HFFc6 (cell line): Measurements from ENCODE around the gene CEPT1. TPM values are rescaled to one million over a fixed set of nuclear protein-coding genes. Genes with fewer than 3 reads are reported as not detected.

Source experiments
- DNase-seq: peaks from one replicate; pipeline ENCODE4 v3.0.0-alpha.2; 2018
- H3K27ac Mint-ChIP-seq: 2 replicates; pipeline ENCODE4 v1.8.0; 2020; ENCODE audit warnings: mild to moderate bottlenecking, mixed read lengths
- H3K27me3 Mint-ChIP-seq: 2 replicates; pipeline ENCODE4 v1.8.0; 2021; ENCODE audit warnings: mild to moderate bottlenecking, moderate library complexity, mixed read lengths; ENCODE audit not compliant: insufficient read depth
- H3K36me3 Mint-ChIP-seq: 2 replicates; pipeline ENCODE4 v1.8.0; 2021; ENCODE audit warnings: low read depth, mixed read lengths
- H3K4me1 Mint-ChIP-seq: 2 replicates; pipeline ENCODE4 v1.8.0; 2020; ENCODE audit warnings: low read depth, mixed read lengths
- H3K4me3 Mint-ChIP-seq: 2 replicates; pipeline ENCODE4 v1.8.0; 2020; ENCODE audit warnings: mild to moderate bottlenecking, moderate library complexity, mixed read lengths
- H3K9me3 Mint-ChIP-seq: 2 replicates; pipeline ENCODE4 v1.8.0; 2020; ENCODE audit warnings: mild to moderate bottlenecking, mixed read lengths
- total RNA-seq, 6 experiments: library from RNA; stranded (reverse); fragmentation: NEBNext Ultra II Directional; extraction: Animal tissue kit (Norgen Biotek cat#: 25700); gene quantifications; 2 replicates in 1 of 6; 3 replicates in 5 of 6; pipeline ENCODE4 v1.2.3, GENCODE V29; 2021
- TF ChIP-seq, protein P1 (sequence below): fragments of 200-600 bp; sonication (generic); IDR thresholded peaks from 2 replicates; pipeline ENCODE4 v1.5.0; 2021; ENCODE audit warnings: antibody characterized with exemption, mild to moderate bottlenecking

CEPT1 gene
- total RNA-seq, 6 experiments from 2014 or later = 26.5 to 38.9 (median 33.5) TPM

DNA sequence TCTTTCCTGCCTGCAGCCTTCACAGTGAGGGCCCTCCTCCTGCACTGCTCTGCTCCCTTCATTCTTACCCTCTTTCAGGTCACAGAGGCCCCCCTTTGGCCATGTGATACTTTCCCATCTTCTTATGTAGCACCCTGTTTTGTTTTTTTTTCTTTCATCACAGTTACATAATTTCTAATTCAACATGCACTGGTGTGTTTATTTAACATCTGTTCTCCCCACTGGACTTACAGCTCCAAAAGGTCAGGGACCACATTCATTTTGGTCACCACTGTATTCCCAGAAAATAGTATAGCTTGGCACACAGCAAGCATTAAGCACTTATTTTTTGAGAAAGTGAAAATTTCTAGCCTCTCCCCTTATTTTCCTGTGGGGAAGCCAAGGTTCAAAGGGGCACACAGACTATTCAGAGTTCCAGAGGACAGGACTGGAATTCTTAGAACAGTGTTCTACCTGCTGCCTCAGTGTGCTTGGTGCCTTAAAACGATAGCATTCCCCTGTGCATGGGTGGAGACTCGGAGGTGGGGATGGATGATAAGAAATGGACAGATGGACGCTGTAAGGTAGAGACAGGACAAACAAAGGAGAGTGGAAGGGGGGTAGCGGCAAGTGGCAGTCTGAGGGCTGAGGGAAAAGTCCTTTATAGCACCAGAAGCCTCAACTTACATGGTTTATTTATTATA, 55.1 kb downstream of the CEPT1 start:
- no peak overlapping the region for H3K27ac Mint-ChIP-seq
- DNase-seq = no peak
- TF ChIP-seq, protein P1, sequence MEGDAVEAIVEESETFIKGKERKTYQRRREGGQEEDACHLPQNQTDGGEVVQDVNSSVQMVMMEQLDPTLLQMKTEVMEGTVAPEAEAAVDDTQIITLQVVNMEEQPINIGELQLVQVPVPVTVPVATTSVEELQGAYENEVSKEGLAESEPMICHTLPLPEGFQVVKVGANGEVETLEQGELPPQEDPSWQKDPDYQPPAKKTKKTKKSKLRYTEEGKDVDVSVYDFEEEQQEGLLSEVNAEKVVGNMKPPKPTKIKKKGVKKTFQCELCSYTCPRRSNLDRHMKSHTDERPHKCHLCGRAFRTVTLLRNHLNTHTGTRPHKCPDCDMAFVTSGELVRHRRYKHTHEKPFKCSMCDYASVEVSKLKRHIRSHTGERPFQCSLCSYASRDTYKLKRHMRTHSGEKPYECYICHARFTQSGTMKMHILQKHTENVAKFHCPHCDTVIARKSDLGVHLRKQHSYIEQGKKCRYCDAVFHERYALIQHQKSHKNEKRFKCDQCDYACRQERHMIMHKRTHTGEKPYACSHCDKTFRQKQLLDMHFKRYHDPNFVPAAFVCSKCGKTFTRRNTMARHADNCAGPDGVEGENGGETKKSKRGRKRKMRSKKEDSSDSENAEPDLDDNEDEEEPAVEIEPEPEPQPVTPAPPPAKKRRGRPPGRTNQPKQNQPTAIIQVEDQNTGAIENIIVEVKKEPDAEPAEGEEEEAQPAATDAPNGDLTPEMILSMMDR = no peak
- no peak overlapping the region for H3K4me3 Mint-ChIP-seq
- H3K27me3 Mint-ChIP-seq = peaks cover 4% of the 10 kb centered on the region
- H3K36me3 Mint-ChIP-seq = no peaks in the 10 kb centered on the region
- peaks cover 51% of the 10 kb centered on the region for H3K4me1 Mint-ChIP-seq
- no peaks in the 10 kb centered on the region for H3K9me3 Mint-ChIP-seq

DNA sequence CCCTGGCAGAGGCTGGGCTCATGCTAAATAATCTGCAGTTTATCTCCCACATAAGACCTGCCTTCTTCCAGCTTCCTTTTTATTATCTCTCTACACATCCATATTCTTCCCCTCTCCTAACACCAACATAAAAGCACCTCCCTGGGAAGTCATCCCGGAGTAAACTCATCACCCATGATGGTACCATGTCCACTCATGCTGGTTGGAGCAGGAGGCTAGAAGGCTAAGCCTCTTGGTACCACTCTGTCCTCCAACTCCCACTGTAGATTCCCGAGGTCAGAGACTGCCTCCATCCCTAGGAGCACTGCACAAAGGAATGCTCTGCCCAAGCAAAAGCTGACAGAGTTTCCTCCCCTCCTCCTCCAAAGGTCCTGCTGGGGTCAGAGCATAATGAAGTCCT, 56.2 kb downstream of the CEPT1 start:
- no peaks in the 10 kb centered on the region for H3K36me3 Mint-ChIP-seq
- H3K4me3 Mint-ChIP-seq = no peak overlapping the region
- H3K27ac Mint-ChIP-seq = no peak overlapping the region
- TF ChIP-seq, protein P1 = no peak
- peaks cover 4% of the 10 kb centered on the region for H3K27me3 Mint-ChIP-seq
- DNase-seq = no peak
- H3K9me3 Mint-ChIP-seq = no peaks in the 10 kb centered on the region
- peaks cover 41% of the 10 kb centered on the region for H3K4me1 Mint-ChIP-seq

DNA sequence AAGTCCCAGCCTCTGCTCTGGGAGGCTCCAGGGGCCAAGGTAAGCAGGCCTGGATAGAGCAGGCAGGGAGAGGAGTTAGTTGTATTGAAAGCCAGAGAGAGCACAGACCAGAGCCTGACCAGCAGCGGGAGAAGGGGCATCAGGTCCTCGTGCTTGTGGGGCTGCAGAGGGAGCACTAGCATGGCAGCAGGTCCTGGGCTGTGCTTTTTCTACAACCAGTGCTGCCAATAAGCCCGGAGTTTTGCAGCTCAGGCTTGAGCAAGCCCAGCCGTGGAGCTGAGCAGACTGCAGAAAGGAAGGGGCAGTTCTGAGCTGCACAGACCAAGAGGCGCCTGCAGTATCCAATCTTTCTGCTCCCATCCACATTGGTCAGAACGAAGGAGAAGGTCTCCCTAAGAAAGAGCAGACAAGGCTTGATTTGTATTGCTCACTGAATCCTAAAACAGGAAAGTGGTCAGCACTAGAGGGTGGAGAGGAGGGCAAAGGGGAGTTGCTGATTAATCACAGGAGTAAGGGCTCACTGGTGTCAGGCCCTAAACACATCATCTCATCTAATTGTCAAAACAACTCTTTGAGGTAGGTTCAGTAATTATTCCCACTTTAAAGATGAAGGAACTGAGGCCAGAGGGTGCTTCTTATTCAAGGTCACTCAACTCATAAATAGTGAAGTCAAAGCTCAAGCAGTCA, 57.7 kb downstream of the CEPT1 start:
- Mint-ChIP-seq H3K27ac (no peak overlapping the region), H3K9me3 (no peaks in the 10 kb centered on the region), H3K4me1 (peaks cover 25% of the 10 kb centered on the region), H3K4me3 (no peak overlapping the region), H3K36me3 (no peaks in the 10 kb centered on the region), H3K27me3 (peaks cover 4% of the 10 kb centered on the region)
- DNase-seq = no peak
- TF ChIP-seq, protein P1 = peak; percentile 56

DNA sequence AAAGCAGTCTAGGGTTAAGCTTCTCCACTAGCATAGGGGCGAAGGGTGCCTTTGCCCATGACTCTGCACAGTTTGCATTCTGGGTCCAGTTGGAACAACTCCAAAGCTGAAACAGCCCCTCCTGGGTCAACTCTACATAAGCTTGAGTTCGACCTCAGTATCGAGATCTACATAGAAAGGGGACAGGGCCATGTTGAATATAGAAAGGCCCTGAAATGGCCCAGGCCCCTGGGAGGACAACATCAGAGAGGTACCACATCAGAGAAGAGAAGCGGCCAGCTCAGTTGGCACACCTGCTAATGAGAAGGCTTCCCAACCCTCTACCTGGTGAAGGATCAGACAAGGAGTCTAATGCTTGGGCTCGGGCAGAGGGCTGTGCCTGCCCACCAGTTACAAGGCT, 58.8 kb downstream of the CEPT1 start:
- Mint-ChIP-seq H3K27ac (no peak overlapping the region), H3K4me1 (peaks cover 14% of the 10 kb centered on the region), H3K36me3 (no peaks in the 10 kb centered on the region), H3K9me3 (no peaks in the 10 kb centered on the region), H3K27me3 (peaks cover 4% of the 10 kb centered on the region), H3K4me3 (no peak overlapping the region)
- no peak for DNase-seq
- TF ChIP-seq, protein P1 = no peak

DNA sequence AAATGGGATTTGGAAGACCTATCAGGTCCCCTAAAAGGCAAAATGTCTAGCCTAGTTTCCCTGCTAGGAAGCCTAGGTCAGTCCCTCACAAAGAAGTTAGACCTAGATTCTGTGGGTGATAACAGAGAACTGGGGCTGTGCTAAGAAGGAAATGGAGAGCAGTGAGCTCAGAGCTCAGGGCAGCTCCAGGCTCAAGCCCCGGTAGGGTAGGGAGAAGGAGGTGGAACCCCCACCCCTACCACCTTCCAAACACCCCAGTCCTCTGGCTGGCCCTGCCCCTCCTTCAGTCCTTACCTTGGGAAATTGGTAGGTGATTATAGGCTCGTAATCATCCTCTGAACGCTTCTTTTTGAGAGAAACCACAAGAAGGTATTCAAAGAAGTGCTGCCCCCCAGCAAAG, 59.3 kb downstream of the CEPT1 start:
- TF ChIP-seq, protein P1 = no peak
- H3K9me3 Mint-ChIP-seq = no peaks in the 10 kb centered on the region

More for the DNA sequence above, 59.3 kb downstream of the CEPT1 start:
- H3K36me3 Mint-ChIP-seq = no peaks in the 10 kb centered on the region
- no peak for DNase-seq
- peaks cover 1% of the 10 kb centered on the region for H3K27me3 Mint-ChIP-seq
- peaks cover 10% of the 10 kb centered on the region for H3K4me1 Mint-ChIP-seq
- no peak overlapping the region for H3K4me3 Mint-ChIP-seq
- no peak overlapping the region for H3K27ac Mint-ChIP-seq
